ENCODE measurements around the gene SF3B6. TPM values are rescaled to one million over a fixed set of nuclear protein-coding genes. Genes with fewer than 3 reads are reported as not detected.

The SF3B6 gene
- total RNA-seq, 1 experiment from 2014 or later, result 132 TPM

GRCh38 chr2:24077879-24078278 is 1.8 kb upstream of the SF3B6 start:
- Mint-ChIP-seq H3K27me3 (ENCODE audit: low read depth) (no peaks in the 10 kb centered on the region), H3K36me3 (ENCODE audit: insufficient read depth in 1 of 3, low read depth in 3 of 3) (peaks cover 18 to 53% (median 52%) of the 10 kb centered on the region in 3 experiments), H3K9me3 (no peaks in the 10 kb centered on the region), H3K4me1 (peaks cover 17 to 21% of the 10 kb centered on the region in 2 experiments), H3K4me3 (peak overlapping the region; percentile 77 to 97), H3K27ac (peak overlapping the region in 2 of 3 experiments; percentile 90 to 91; a peak in 1 of 7 replicates)
- H3K4me1 ChIP-seq (ENCODE audit: insufficient read depth, low read length), result peaks cover 3% of the 10 kb centered on the region; the same call in 1 of the 2 replicates
- peak overlapping the region; percentile 45 for H3K9ac ChIP-seq (ENCODE audit: extremely low read depth, insufficient read length, low read length)
- no peak overlapping the region for H3K4ac ChIP-seq (ENCODE audit: low read depth, low read length)
- no peak overlapping the region for H2BK15ac ChIP-seq (ENCODE audit: low read depth, low read length)
- no peaks in the 10 kb centered on the region for H3K27me3 ChIP-seq (ENCODE audit: insufficient read depth, low read length)
- H3K9me3 ChIP-seq (ENCODE audit: control insufficient read depth, low read depth, low read length), result no peaks in the 10 kb centered on the region
- H3K79me1 ChIP-seq (ENCODE audit: insufficient read depth, low read depth, low read length, poor library complexity, severe bottlenecking), result no peaks in the 10 kb centered on the region
- TF ChIP-seq CTCF (conservative IDR thresholded peaks at IDR 0.05), result no peak
- H3K14ac ChIP-seq (ENCODE audit: insufficient read depth, low read length), result no peak overlapping the region
- WGBS (ENCODE audit: extremely low coverage, insufficient read length, low lambda C conversion rate), result no CpG with 5 or more reads among the region's 2 CpGs
- DNase-seq, result no peak
- H3K56ac ChIP-seq (ENCODE audit: insufficient read length, low read depth, low read length), result no peak overlapping the region
- no peak overlapping the region for H3K27ac ChIP-seq (ENCODE audit: insufficient read length, low read depth, low read length)
- H4K8ac ChIP-seq (replicated peaks; ENCODE audit: insufficient read length, low read depth, low read length), result no peak overlapping the region
- H2AFZ ChIP-seq (ENCODE audit: low read length), result no peak overlapping the region
- H2BK5ac ChIP-seq (ENCODE audit: insufficient read length, low read length), result no peak overlapping the region
- H2BK12ac ChIP-seq (ENCODE audit: insufficient read length, low read depth, low read length), result no peak overlapping the region
- no peak overlapping the region for H3K23ac ChIP-seq (ENCODE audit: insufficient read length, low read depth, low read length)
- H3K4me2 ChIP-seq (ENCODE audit: insufficient read depth, insufficient read length, low read length), result peak overlapping the region; percentile 74
- H2AK5ac ChIP-seq (ENCODE audit: insufficient read length, low read length), result no peak overlapping the region
- no peak overlapping the region for H4K91ac ChIP-seq (ENCODE audit: insufficient read length, low read depth, low read length)
- no peaks in the 10 kb centered on the region; the same call in 1 of the 2 replicates for H3K79me2 ChIP-seq (ENCODE audit: insufficient read depth, low read length)
- no peaks in the 10 kb centered on the region for H4K20me1 ChIP-seq (ENCODE audit: control insufficient read depth, insufficient read depth, insufficient read length)
- H3K18ac ChIP-seq (ENCODE audit: insufficient read length, low read depth, low read length), result no peak overlapping the region
- H4K5ac ChIP-seq (ENCODE audit: insufficient read length, low read depth, low read length), result no peak overlapping the region
- H2BK20ac ChIP-seq (ENCODE audit: low read depth, low read length, poor library complexity, severe bottlenecking), result no peak overlapping the region
- no peak overlapping the region for H3T11ph ChIP-seq (ENCODE audit: low read length)
- H3K23me2 ChIP-seq (ENCODE audit: insufficient read length, low read depth, low read length, poor library complexity, severe bottlenecking), result peaks cover 11% of the 10 kb centered on the region
- H2BK120ac ChIP-seq (ENCODE audit: low read depth, low read length, poor library complexity, severe bottlenecking), result no peak overlapping the region
